GM18951 (cell line): ENCODE results near the gene CPNE9.

Experiments used
- POLR2A ChIP-seq: IDR thresholded peaks from 4 replicates; pipeline ENCODE4 v1.6.1; 2011; ENCODE audit warnings: mild to moderate bottlenecking; ENCODE audit not compliant: insufficient read length, insufficient read depth; ENCODE audit errors: extremely low read depth
- in situ Hi-C: fragments of 300-500 bp; cut with MboI; formaldehyde crosslinking; loops from one replicate; pipeline ENCODE4 v1.12.0; 2022; ENCODE audit warnings: low sequenced_read_pairs, mixed read lengths, inconsistent platforms; ENCODE audit not compliant: unreplicated experiment

CPNE9 gene

GRCh38 chr3:9691636-9692035 is 12.0 kb upstream of the CPNE9 start:
- in situ Hi-C loops: no loop called here
- no peak for TF ChIP-seq POLR2A

GRCh38 chr3:9692416-9692815 is 11.2 kb upstream of the CPNE9 start:
- no peak for TF ChIP-seq POLR2A
- in situ Hi-C loops: no loop called here

- in situ Hi-C loops: no loop called here
- TF ChIP-seq POLR2A: no peak
These were observed 8.3 kb upstream of the CPNE9 start for GRCh38 chr3:9695345-9695744.

GRCh38 chr3:9695746-9696145 is 7.9 kb upstream of the CPNE9 start:
- TF ChIP-seq POLR2A: no peak
- in situ Hi-C loops: no loop called here

GRCh38 chr3:9696480-9697220 is 7.0 kb upstream of the CPNE9 start:
- TF ChIP-seq POLR2A: no peak

GRCh38 chr3:9697892-9698291 is 5.7 kb upstream of the CPNE9 start:
- TF ChIP-seq POLR2A: no peak
- in situ Hi-C loops: no loop called here

More at GRCh38 chr3:9696480-9697220, 7.0 kb upstream of the CPNE9 start:
- in situ Hi-C loops: no loop called here

GRCh38 chr3:9698293-9698692 is 5.3 kb upstream of the CPNE9 start:
- no peak for TF ChIP-seq POLR2A
- in situ Hi-C loops: no loop called here

GRCh38 chr3:9700536-9700935 is 3.1 kb upstream of the CPNE9 start:
- in situ Hi-C loops: no loop called here
- TF ChIP-seq POLR2A: no peak

GRCh38 chr3:9701006-9701405 is 2.6 kb upstream of the CPNE9 start:
- in situ Hi-C loops: no loop called here
- no peak for TF ChIP-seq POLR2A

- in situ Hi-C loops: no loop called here
- TF ChIP-seq POLR2A: no peak
These were observed 1.9 kb upstream of the CPNE9 start for GRCh38 chr3:9701711-9702110.

- no peak for TF ChIP-seq POLR2A
- in situ Hi-C loops: no loop called here
These were observed 393 bp upstream of the CPNE9 start for GRCh38 chr3:9703240-9703639.

- in situ Hi-C loops: no loop called here
- TF ChIP-seq POLR2A: no peak
These were observed 1.0 kb downstream of the CPNE9 start for GRCh38 chr3:9704347-9705322.

- in situ Hi-C loops: no loop called here
- no peak for TF ChIP-seq POLR2A
These were observed 6.6 kb downstream of the CPNE9 start for GRCh38 chr3:9710174-9710739.
